DMS79 treated with DMSO at 0.1 percent for 48 hours (cell line): Measurements from ENCODE around the gene CITED4.
A peak's percentile ranks its signal among the peaks of the same experiment; 100 is the strongest.

ENCODE experiments used
- DNase-seq: peaks from one replicate; lab custom pipeline; 2025; lab: John Stamatoyannopoulos, UW

The CITED4 gene

GRCh38 chr1:40853113-40853884 lies 8.9 kb downstream of the CITED4 start:
- no peak for DNase-seq

- DNase-seq = no peak
These were observed 10.5 kb downstream of the CITED4 start for GRCh38 chr1:40851643-40852042.

GRCh38 chr1:40849801-40850592 lies 12.2 kb downstream of the CITED4 start:
- DNase-seq = peak; percentile 50

GRCh38 chr1:40848530-40849189 lies 13.5 kb downstream of the CITED4 start:
- peak; percentile 38 for DNase-seq

GRCh38 chr1:40847023-40847745 lies 15.0 kb downstream of the CITED4 start:
- DNase-seq = no peak

- no peak for DNase-seq
These were observed 16.3 kb downstream of the CITED4 start for GRCh38 chr1:40845895-40846294.

- no peak for DNase-seq
These were observed 17.0 kb downstream of the CITED4 start for GRCh38 chr1:40844887-40845878.

- no peak for DNase-seq
These were observed 18.1 kb downstream of the CITED4 start for GRCh38 chr1:40844079-40844478.

GRCh38 chr1:40842691-40843090 lies 19.5 kb downstream of the CITED4 start:
- no peak for DNase-seq

- DNase-seq = no peak
These were observed 20.0 kb downstream of the CITED4 start for GRCh38 chr1:40842207-40842606.

GRCh38 chr1:40841602-40842001 lies 20.6 kb downstream of the CITED4 start:
- no peak for DNase-seq

- DNase-seq = no peak
These were observed 21.4 kb downstream of the CITED4 start for GRCh38 chr1:40840526-40841323.

- DNase-seq = no peak
These were observed 22.2 kb downstream of the CITED4 start for GRCh38 chr1:40839943-40840335.

GRCh38 chr1:40838980-40839942 lies 22.9 kb downstream of the CITED4 start:
- no peak for DNase-seq

- no peak for DNase-seq
These were observed 23.9 kb downstream of the CITED4 start for GRCh38 chr1:40838045-40838979.

GRCh38 chr1:40837601-40838000 lies 24.6 kb downstream of the CITED4 start:
- no peak for DNase-seq

GRCh38 chr1:40836283-40836682 lies 25.9 kb downstream of the CITED4 start:
- DNase-seq = no peak
